NOMO-1 treated with dmso at 0.1 percent for 144 hours (cell line): ENCODE measurements around the gene CECR2.
"Not testable (repeated sequence)": the region's sequence is repeated elsewhere in the genome, so short reads cannot be mapped to it uniquely, and the experiment has no call there.

ENCODE experiments used
- DNase-seq: peaks from one replicate; lab custom pipeline; 2025; ENCODE audit not compliant: unreplicated experiment; lab: John Stamatoyannopoulos, UW

The CECR2 gene

DNA sequence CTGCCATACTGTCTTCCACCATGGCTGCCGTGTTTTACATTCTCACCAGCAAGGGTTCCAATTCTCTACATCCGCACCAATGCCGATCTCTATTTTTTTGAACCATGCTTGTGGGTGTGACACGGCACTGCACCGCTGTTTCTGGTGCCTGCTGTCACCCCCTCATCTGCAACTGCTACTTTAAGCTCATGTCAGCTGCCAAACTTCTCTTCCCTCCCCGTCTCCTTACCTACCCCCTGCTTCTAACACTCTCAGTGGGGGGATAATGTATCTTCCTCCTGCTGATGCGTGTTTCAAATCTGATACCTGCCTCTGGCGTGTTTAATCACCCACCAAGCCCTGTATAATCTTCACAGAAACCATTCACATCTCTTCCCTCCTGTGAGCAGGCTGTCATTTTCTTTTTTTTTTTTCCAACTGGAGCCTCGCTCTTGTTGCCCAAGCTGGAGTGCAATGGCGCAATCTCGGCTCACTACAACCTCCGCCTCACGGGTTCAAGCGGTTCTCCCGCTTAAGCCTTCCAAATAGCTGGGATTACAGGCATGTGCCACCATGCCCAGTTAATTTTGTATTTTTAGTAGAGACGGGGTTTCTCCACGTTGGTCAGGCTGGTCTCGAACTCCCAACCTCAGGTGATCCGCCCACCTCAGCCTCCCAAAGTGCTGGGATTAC lies 196.9 kb downstream of the CECR2 start:
- DNase-seq, result not testable (repeated sequence)

DNA sequence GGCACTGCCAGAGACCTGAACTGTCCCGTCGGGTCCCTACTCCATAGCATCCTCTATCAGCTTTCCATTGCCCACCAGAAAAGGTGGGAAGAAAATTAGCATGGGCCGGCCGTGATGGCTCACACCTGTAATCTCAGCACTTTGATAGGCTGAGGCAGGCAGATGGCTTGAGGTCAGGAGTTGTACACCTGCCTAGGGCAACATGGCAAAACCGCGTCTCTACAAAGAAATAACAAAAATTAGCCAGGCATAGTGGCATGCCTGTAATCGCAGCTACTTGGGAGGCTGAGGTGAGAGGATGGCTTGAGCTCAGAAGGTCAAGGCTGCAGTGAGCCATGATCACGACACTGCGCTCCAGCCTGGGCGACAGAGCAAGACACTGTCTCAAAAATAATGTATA lies 197.5 kb downstream of the CECR2 start:
- DNase-seq, result no peak

DNA sequence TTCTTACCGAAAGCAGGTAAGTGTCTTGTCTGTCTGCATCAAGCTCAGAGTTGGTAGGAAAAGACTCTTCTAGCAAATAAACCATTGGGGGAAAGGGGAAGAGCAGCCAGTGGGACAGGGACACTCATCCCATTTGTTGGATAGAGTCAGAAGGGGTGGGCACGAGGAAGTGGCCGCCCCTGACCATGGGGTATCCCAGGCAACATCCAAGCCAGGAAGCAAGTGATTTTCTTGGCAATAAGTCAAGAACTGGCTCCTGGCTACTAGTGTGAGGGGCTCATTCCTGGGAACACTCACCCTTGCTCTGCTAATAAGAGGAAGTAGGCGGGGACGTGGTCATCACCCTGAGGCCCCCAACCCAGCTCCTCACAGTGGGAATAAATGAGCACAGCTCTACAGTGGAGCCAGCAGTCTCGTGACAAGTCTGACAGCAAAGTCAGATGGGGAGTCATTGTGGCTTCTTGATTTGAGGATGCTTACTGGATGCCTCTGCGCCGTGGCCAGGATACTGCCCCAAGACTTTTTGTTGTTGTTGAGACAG lies 200.8 kb downstream of the CECR2 start:
- DNase-seq, result no peak

DNA sequence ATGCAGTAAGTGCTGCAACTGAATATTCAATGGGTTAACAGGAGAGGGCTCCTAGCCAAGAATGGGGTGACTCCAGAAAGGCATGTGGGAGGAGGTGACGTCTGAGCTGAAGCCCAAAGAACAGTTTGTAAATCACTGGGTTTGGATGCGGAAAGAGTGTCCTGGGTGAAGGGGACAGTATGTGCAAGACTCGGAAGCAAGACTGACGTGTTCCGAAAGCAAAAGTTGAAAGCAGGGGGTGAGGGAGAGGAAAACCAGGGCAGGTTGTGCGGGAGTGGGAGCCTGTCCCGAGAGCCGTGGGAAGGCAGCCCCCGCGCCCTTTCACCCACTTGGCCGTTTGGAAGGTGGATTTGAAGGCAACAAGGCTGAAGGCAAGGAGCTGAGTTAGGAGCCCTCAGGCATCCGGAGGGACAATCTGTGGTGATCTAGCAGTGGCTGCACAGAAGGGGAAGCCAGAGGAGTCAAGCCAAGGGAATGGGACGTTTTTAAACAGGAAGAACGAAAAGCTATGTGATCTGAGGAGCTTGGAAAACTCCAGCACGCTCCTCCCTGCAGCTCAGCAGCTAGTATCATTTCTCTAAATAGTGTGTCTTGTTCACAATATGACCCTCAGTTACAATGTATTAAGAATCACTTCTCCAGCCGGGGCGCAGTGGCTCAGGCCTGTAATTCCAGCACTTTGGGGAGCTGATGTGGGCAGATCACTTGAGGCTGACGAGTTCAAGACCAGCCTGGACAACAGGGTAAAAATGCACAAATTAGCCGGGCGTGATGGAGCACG lies 201.8 kb downstream of the CECR2 start:
- no peak for DNase-seq

DNA sequence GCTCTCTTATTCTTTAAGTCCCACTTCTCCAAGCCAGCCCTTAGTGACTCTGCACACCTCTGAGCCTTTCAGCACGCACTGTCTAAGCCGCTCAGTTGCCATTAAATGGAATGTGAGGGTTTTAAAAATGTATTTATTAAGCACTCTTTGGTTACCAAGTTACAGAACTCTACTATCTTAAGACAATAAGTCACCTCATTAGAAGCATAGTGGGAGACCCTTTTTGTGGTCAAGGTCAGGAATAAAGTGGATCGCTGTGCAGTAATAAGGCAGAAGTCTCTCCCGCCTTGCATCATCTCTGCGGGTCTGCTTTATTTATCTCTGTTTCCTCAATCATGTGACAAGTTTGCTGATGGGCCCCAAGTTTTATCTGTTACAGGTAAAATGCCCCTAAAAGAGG lies 205.9 kb downstream of the CECR2 start:
- no peak for DNase-seq

DNA sequence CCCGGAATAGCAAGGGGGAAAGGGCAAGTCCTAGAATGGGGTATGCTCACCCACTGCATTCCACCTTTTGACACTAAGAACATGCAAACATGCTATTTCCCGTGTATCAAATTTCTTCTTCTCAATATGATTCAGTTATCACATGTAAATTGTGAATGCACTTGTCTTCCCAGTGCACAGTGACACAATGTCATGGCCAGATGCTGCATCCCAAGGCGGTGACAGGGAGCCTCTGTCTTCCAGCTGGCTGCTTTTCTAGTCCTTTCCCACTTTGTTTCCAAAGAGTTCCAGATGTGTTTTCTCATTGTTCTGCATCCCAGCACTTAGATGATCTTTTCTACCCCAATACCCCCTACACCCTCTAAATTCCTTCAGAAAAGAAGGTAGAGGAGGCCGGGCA lies 206.4 kb downstream of the CECR2 start:
- no peak for DNase-seq

DNA sequence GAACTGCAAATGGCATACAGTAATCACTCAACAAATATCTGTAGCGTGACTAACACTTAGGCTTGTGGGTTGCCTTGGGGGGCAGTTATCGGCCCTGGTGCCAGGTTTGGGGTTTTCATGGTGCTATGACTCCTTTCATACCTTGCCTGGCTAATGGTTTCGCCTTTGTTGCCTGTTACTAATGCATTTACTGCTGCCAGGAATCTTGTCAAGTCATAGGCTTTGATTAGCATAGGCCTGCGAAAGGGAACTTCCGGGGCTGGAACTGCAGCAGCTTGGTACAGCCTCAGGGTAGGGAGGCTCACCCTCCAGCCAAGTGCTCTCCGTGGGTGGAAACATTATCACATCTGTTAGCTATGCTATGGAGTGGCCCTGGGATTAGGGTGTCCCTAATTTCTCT lies 207.2 kb downstream of the CECR2 start:
- no peak for DNase-seq

DNA sequence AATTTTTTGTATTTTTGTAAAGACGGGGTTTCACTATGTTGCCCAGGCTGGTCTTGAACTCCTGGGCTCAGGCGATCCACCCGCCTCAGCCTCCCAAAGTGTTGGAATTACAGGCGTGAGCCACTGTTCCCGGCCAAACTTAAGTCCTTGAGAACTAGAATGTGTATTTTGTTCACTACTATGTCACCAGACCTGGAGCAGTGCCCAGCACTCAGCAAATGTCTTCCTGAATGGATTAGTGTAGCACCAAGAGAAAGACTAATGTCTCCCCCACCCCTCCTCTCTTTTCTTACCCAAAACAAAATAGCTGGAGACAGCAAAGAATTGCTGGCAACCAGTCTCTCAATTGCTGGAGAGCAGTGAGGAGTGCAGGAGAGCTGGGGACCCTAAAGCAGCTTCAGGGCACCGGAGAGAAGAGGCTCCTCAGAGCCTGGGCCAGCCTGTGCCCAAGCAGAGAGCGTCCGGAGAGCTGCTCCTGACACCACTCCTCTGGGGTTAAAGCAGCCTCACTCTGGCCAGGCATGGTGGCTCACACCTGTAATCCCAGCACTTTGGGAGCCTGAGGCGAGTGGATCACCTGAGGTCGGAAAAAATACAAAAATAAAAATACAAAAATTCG lies 209.0 kb downstream of the CECR2 start:
- DNase-seq, result no peak

DNA sequence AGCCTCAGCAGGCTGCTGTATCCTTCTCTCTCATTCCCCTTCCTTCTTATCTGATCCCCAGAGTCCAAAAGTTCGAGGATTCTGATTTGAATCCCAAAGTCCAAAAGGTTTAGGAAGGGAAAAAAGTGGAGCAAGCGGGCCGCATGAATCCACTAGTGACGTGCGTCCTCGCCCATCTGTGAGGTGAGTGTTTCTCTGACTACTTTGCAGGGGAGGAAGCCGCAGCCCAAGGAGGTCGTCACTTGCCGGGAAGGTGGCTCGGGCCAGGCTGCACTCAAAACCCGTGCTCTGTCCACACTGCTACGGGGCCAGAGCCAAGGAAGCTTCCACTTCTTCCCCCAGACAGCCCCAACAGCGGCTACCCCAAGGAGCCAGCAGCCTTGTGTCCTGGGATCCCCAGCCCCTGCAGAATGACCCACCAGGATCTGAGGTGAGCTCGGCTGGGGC lies 210.3 kb downstream of the CECR2 start:
- DNase-seq, result no peak

DNA sequence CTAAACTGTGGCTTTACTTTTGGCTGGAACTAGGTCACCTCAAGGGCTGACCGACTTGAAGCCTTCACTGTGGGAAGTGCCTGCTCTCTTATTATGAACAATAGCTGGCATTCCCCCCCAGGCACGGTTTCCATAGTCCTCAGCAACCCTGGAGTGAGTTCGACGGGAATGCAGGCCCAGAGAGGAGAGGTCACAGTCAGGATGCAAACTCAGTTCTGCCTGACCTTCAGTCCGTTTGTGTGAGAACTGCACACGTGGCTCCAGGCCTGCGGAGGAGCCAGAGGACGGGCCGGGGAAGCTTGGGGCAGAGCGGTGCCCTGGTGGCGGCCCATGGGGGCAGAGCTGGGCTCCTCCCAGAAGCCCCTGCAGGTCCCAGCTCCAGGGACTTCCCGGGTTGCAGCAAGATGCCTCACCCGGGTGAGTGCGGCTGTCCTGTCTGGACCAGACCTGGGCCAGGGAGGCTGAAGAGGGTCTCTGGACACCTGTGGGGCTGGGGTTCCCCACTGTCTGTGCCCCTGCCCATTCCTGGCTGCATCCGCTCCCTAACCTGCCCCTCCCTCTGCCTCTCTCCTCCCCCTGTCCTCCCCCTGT lies 211.3 kb downstream of the CECR2 start:
- no peak for DNase-seq

DNA sequence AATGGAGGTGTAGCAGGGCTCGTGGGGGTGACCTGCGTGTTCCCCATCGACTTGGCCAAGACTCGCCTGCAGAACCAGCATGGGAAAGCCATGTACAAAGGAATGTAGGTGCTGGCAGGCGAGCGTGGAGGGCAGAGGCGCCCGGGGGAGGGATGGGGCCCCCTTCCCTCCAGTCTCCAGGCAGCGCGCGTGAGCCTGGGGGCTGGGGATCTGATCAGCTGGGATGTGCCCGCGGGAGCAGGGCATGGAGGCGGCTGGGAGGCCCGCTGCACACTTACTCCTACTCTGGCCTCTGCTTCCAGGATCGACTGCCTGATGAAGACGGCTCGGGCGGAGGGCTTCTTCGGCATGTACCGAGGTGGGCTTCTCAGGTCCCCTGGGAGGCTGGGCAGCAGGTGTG lies 211.8 kb downstream of the CECR2 start:
- DNase-seq, result no peak

DNA sequence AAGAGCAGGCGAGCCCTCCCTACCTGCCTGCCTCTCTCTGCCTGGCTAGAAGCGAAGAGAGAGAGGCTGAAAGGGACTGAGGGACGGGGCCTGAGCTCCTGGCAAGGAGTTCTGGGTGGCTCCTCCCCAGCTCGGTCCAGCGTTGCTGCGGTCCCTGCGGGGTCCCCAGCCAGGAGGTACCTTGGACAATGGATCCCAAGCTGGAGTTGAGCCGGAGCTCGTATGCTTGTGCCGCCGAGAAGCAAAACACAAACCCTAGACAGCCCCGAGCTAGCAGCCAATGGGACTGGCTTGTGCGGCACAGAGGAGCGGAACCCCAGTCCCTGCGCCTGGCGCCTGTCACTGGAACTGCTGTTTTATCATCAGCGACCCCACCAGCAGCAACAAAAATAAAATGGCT lies 212.4 kb downstream of the CECR2 start:
- no peak for DNase-seq

DNA sequence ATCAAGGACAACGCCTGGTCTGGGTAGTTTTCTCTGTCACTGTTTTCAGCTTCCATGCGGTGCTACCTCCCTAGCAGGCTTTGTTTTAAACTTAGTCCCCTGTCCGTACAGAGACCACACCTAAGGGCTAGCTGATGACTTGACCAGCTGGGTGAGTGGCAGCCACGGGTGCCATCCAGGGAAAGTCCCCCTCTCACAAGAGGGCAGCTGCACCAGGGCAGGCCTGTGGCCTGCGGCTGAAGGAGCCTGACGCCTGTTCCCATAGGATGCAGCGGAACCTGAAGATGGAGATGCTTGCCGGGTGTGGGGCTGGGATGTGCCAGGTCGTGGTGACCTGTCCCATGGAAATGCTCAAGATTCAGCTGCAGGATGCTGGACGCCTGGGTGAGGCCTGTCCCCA lies 213.9 kb downstream of the CECR2 start:
- DNase-seq, result no peak

DNA sequence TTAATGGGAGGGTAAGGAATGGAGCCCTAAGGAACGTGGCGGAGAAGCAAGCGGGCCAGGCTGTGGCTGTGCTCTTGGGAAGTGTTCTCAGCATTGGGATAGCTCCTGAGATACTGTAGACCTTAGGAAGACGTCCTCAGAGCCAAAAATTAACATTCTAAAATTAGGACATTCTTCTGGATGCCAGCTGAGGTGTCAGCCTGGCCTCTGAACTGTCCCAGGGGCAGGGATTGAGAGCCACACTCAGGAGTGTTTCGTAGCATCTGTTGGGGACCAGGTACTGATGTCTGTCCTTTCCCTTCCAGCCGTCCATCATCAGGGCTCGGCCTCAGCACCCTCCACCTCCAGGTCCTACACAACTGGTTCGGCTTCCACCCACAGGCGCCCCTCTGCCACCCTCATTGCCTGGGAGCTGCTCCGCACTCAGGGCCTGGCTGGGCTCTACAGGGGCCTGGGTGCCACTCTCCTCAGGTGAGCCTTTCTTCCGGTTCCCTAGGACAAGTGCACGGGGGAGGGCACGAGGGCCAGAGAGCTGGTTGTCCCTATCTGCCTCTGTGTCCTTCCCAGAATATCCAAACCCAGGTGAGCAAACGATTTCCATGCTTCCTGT lies 217.7 kb downstream of the CECR2 start:
- DNase-seq, result no peak

DNA sequence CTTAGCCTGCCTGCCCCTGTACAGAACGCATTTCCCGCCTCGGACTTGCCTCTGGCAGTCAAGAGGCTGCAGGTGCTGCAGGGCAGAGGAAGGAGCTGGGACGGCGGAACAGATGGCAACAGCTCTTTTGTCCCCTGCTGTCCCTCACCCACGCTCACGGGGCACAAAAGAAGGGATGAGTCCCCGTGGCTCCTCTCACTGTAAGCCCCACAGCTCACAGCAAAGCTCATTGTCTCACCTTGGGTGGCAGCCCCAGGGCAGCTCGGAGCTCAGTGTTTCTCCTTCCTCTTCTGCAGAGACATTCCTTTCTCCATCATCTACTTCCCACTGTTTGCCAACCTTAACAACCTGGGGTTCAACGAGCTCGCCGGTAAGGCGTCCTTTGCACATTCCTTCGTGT lies 218.4 kb downstream of the CECR2 start:
- DNase-seq, result no peak

DNA sequence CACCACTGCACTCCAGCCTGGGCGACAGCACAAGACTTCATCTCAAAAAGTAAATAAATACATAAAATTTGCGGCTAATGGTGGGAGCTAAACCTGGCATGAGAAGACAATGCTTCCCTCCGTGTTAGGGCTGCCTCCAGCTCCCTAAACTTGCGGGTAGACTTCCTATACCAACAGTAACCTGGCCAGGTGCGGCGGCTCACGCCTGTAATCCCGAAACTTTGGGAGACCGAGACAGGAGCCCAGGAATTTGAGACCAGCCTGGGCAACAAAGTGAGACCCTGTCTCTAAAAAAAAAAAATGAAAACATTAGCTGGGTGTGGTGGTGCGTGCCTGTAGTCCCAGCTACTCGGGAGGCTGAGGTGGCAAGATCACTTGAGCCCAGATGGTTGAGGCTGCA lies 219.3 kb downstream of the CECR2 start:
- no peak for DNase-seq

DNA sequence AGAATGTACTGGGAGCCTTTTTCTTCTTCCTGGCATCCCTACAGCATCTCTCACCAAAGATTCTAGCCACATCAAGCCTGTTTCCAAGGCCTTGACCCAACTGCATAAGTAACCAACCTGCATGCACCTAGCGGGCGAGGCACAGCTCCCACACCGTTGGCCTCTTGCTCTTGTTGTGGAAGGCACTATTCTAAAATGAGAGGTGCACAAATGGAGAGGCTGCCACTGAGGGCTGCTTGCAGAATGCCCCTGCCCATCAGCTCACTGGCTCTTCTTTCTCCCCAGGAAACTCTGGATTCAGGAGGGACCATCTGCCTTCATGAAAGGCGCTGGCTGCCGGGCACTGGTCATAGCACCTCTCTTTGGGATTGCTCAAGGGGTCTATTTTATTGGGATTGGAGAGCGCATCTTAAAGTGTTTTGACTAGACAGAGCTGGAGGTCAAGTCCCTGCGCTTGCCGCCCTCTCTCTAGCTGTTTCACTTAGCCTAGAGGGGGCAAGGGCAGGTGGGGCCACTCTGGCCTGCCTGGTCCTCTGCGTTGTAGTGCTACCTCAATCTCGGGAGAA lies 220.6 kb downstream of the CECR2 start:
- DNase-seq, result no peak

DNA sequence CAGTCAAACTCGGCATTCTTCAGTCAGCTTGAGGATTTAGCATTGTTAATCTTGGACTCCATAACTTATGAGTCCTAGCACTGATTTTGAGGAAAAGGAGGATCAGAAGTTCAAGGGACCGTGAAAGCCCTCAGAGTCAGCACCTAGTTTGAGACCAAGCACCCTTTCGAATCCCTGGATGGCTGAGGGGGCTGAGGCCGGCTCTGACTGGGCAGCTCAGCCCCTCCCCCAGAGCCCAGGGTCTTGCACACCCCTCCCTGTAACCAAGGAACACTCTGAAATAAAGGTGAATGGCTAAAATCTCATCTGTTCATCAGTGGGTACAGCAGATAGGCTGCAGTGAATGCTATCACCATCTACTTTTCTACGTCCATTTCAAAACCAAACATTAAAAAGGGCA lies 221.3 kb downstream of the CECR2 start:
- no peak for DNase-seq

DNA sequence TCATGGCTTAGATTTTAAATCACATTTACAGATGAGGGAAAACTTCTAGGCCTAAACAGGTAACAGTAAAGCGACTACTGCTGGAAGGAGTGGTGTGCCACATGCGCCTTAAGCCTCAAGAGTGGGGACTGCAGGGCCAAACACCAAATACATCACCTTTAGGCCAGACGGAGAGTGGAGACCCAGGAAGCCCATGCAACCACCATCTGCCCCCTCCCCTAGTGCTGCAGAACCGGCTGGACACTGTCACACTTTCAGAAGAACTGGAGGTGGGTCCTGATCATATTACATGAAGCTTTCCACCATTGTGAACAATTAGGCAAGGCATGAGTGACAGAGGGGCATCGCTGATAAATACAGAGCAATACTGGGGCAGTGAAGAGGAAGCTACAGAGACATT lies 222.9 kb downstream of the CECR2 start:
- no peak for DNase-seq

DNA sequence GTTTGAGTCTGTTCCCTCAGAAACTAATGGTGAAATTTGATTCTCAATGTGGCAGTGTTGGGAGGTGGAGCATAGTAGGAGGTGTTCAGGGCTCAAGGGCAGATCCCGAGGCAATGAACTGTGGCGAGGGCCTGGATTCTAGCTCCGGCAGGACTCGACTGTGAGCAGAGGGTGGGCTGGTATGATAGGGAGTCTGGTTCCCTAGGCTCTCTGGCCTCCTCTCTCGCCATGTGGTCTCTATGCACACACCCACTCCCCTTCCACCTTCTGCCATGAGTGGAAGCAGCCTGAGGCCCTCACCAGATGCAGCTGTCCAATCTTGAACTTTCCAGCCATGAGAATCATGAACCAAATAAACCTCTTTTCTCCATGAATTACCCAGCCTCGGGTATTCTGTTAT lies 227.0 kb downstream of the CECR2 start:
- DNase-seq, result no peak

DNA sequence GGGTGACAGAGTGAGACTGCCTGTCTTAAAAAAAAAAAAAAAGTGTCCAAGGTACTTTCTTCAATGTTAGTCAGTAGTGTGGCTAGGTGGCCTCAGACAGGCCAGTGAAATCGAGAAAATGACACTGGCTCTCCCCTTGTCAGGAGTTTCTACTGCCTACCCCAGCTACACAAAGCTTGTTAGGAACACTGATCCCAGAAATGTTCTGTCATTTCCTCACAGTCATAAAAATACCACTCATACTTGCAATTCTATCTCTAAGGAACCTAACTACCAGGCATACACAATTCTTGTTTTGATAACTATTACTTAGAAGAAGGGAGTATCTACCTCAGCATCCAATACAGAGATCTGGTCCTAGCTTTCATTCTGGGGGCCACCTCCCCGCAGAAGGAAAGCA lies 228.0 kb downstream of the CECR2 start:
- DNase-seq, result no peak
